Hematopoietic multipotent progenitor cell treated with erythropoietin and hydrocortisone succinate and interleukin-3 and kit ligand, for 15 days (in vitro differentiated cells): Measurements from ENCODE around the gene DOCK4.
"Not testable (repeated sequence)": the region's sequence is repeated elsewhere in the genome, so short reads cannot be mapped to it uniquely, and the experiment has no call there.

Experiments
- DNase-seq: peaks from one replicate; pipeline ENCODE4 v3.0.0-alpha.2; 2015; ENCODE audit warnings: low spot score

Gene DOCK4

DNA sequence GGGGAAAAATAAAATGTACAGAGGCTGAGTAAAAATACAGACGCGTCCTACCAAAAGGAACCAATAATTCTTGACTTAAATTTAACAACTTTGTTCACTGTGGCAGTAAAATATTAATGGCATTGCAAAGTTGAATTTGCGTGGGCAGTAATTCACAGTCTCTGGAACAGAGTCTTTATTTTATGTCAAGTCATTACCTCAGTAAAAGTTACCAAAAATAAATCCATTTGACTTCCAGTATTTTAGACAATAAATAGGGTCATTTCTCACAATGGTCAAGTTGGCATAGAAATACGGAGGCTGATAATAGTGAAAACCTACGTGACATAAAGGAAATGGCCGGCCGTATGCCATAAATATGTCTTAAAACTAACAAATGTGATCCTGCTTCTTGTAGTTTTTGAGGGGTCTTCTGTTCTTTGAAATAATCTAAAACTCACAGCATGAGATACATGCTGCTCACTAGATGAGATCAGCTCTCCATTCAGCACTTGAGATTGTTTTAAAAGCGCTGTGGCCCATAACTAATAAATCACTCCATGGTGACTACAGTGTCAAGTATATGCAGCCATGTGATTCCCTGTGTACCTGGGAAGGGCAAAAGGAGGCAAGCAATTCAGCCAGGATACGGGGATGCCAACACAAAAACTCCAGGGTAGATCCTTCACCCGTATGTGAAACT, 75.3 kb downstream of the DOCK4 start:
- DNase-seq = no peak

DNA sequence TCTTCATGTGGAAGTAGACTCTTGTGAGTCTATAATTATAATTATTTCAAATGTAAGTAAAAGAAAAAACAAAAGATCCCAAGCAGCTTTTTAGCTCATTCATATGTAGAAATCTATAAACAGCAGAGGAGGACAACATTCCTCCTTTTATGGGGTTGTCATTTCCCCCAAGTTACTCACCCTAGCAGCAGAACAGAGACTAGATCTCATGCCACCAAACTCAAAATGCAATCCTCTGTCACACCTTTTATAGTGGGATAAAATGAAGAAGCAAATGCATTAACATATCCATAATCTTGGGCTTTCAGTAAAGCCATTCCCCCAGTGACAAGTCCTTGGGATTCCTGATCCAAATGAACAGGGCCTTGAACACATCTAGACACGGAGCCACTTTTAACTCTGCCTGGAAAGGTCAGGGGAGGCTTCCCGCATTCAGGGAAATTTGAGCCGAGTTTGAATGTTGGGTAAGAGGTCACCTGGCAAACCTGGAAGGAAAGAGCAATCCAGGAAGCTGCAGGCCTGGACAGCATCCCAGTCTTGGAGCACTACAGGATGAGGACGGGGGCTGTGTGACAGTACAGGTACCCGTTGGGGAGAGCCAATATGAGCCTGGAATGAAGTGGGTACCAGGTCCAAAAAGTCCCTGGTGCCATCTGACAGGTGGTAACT, 76.4 kb downstream of the DOCK4 start:
- DNase-seq = no peak

DNA sequence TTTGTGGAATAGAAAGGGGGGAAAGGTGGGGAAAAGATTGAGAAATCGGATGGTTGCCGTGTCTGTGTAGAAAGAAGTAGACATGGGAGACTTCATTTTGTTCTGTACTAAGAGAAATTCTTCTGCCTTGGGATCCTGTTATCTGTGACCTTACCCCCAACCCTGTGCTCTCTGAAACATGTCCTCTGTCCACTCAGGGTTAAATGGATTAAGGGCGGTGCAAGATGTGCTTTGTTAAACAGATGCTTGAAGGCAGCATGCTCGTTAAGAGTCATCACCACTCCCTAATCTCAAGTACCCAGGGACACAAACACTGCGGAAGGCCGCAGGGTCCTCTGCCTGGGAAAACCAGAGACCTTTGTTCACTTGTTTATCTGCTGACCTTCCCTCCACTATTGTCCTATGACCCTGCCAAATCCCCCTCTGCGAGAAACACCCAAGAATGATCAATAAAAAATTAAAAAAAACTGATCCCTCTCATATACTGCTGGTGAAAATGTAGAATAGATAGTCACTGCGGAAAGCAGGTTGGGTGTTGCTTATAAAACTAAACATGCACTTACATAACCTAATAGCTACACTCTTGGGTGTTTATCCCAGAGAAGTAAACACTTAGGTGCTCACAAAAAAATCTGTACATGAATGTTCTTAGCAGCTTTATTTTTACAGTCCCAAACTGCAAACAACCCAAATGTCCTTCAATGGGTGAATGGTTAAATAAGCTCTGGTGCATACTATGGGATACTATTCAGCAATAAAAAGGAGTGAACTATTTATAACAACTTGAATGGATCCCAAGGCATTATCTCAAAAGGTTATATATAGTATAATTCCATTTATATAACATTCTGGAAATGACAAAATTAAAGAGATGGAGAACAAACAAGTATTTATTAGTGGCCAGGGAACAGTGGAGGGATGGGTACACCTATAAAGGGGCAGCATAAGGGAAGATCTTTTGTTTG, 77.5 kb downstream of the DOCK4 start:
- DNase-seq = not testable (repeated sequence)

DNA sequence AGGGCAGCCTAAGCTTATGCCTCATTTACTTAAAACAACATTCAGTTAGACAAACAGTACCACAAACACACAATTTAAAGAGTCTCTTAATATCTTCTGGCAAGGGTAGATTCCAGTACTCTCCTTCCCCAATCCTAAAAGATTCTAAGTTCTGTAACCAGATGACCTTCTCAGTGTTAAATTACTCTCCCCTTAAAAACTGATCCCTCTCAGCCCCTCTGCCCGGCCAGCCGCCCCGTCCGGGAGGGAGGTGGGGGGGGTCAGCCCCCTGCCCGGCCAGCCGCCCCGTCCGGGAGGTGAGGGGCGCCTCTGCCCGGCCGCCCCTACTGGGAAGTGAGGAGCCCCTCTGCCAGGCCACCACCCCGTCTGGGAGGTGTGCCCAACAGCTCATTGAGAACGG, 78.2 kb downstream of the DOCK4 start:
- DNase-seq = not testable (repeated sequence)

DNA sequence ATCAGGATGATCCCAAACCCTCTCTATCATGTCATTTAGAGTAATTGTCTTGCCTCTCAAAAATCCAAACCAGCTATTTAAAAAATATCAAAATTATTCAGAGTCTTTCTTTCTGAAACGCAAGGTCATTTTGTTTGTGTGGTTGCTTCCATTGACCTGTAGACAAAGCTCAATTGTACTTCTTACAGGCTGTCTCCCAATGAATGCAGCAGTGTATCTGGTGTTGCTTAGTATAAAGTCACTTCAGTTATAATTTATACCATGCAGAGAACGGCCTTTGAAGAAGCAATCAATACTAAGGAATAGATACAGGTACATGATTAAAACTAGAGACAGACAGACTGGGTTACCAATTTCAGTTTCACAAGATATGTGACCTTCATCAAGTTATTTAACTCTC, 80.9 kb downstream of the DOCK4 start:
- DNase-seq = no peak

DNA sequence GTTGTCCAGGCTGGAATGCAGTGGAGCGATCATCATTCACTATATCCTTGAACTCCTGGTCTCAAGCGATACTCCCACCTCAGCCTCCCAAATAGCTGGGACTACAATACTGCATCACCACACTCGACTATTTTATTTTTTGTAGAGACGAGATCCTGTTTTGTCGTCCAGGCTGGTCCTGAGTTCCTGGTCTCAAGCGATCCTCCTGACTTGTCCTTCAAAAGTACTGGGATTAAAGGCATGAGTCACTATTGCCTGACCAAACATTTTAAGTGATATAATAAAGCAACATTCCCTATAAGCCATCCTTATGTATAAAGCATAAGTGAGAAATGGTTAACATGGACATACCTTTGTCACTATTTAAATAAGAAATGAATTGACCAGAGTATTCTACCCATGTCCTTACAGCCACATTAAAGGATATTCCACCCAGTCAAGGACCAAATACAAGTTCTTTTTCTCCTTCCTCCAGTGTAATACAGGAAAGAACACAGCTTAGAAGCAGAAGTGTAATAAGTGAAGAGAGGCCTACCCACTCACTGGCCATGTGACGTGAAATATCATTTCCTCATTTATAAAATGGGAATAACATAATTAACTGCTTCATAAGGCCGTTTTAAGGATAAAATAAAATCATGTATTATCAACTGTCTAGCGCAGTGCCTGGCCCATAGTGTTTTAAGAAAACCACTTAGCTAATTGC, 82.0 kb downstream of the DOCK4 start:
- DNase-seq = no peak

DNA sequence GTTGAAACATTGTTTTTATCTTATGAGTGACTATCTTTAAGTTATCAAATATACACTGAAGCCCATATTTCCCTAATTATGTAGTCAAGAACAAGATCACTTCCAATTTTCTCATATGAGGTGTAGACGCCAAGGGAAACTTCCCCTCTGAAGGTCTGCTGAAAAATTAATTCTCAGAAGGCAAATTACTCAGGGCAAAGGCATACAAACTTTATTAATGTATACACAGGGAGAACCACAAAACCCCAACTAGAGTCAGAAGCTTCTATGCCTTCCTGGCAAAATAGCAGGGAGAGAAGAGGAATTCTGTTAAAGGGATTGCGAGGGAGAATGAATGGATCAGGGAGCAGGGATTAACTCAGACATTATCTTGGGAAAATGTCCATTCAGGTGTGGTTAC, 83.4 kb downstream of the DOCK4 start:
- no peak for DNase-seq

DNA sequence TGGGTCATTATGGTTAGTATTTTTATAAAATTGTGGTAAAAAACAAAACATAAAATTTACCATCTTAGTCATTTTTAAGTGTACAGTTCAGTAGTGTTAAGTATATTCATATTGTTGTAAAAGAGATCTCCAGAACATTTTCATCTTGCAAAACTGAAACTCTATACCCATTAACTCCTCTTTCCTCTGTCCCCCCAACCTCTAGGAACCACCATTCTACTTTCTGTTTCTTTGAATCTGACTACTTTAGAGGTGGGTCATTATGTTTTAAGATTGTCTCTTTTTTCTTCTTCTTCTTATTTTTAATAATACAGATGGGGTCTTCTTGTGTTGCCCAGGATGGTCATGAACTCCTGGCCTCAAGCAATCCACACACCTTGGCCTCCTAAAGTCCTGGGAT, 84.1 kb downstream of the DOCK4 start:
- no peak for DNase-seq

DNA sequence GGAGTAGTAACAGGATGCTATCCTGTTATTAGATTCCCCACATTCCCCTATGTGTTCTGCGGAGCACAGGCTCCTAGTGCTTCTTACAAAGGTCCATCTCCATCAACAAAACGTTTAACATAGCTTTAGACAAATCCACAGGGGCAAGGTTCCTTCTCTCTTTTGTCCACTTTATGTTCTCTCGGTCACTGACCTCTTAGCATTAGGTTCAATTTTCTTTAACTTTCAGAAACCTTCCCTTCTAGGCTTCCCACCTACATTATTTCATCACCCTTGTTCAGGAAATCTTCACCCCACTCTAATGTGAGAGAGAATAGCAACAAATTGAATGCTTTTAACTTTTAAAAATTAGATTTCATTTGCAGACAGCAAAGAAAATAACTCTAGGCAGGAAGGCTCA, 84.9 kb downstream of the DOCK4 start:
- DNase-seq = no peak

DNA sequence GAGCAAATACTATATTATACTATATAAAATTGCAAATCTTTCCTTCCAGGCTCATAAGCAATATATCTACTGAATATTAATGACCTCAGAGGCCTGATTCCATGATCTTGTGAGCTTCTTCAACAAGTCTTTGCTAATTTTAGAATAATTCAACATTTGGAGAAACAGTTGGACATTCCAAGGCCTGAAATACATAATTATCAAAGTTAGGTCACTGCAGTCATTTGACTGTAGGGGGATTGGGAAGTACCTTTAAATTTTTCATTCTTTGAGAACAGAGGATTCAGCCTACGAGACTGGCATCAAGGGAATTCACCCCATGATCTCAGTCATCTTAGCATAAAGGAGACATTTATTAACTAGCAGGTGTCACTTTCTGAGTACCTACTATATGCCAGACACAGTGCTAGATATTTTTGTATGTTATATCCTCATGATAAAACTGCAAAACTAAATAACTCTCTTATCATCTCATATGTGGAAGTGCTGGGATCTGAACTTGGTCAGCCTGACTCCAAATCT, 85.4 kb downstream of the DOCK4 start:
- DNase-seq = no peak

DNA sequence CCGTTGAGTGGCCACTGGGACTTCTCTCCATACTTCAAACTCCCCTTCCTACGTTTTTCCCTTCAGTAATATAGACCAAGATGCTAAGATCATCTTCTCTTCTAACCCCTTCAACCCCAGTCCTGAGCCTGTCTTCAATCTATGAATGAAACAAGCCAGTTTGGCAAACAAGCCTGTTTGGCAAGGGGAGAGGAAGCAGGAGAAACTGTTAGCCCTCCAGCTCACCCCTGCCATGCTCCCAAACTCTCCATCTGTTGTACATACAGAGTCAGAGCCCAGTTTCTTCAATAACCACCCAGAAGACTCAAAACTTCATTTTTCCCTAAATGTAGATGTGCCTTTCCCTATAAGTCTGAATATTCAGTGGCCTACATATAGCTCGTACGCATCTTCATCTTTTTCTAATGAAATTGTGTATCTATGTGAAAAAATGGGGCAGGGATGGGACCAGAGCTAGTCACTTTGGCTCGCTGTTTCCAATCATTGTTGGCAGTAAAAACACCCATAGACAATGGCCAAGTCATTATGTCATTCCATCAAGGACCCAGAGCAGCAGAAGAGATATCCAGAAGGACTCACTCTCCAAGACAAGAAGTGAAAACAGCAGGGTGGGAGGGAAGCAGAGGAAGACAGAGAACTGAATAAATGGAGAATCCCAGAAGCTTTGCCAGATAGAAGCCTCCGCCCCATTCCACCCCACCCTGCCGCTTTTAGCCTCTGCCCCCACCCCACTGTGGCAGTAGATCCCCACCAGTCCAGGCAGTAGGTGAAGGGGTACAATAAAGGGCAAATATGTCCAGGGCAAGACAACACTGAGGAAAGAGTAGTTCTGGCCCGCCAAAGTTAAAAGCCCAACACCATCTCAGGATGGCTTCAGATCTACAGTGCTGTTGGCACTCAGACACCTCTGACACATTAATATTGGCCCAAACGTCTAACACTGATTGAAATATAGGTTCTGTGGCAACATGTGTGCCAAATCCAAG, 87.3 kb downstream of the DOCK4 start:
- no peak for DNase-seq

DNA sequence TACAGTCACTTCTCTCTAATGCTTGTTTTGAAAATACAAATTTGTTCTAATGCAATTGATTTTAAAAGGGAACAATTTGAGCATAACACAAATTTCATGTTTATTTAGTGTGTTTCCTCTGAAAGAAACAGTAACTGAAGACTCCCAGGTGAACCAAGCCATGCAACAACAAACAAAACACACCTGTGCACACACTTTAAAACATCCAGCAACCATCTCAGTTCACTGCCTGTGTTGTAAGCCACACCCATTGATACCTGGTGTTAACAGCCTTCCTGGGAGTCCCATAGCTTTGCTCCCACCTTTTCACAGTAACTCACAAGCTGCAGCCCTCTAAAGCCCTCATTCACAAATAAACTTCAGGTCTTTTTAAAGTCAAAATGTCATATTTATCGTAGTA, 89.3 kb downstream of the DOCK4 start:
- no peak for DNase-seq

DNA sequence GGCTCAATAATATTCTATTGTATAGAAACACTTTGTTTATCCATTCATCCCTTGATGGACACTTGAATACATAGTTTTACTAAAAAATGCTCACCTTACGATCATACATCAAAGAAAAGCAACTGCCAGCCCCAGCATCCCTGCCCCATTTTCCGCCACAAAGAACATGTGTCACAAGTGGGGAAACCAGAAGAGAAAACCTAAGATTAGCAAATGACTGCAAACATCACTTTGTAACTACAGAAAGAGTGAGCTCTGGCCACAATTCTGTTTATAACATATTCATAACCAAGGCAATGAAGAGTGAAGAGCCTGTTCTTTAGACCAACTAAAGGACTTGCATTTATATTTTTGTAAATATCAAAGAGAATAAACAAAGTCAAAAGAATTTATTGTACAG, 89.8 kb downstream of the DOCK4 start:
- no peak for DNase-seq

DNA sequence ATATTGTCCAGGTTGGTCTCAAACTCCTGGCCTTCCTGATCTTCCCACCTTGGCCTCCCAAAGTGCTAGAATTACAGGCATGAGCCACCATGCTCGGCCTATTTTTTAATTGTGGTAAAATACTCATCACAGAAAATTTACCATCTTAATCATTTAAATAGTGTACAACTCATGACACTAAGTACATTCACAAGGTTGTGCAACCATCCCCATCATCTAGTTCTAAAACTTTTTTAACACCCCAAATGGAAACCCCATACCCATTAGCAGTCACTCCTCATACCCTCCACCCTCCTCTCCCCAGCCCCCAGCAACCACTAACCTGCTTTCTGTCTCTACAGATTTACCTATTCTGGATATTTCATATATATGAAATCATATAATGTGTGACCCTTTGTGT, 90.3 kb downstream of the DOCK4 start:
- no peak for DNase-seq

DNA sequence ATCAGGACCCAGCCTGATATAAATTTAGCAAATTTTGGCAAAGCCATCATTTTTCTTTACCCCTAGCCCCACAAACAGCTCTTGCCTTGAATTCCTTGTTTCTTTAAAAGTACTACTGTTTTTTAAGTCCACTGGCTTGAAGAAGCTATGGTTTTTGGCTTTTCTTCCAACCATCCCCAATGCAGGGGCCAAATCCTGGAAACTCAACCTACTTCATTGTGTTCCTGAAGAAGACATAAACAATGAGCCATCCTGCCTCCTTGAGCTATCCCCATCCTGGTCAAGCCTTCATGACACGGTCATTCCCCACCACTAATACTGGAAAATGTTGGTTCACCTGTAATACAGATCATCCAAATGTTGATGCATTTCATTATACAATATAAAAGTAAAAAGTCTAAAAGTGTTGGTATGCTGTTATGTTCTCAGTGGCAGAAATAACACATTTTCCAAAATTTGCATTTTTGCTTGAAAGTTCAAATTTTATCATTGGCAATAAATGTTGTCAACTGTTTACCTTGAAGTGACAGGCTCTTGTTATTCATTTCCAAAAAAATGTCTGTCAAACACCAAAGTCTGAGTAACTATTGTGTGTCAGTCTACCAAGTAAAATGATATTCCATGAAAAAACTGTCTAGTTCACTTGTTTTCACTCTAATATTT, 92.2 kb downstream of the DOCK4 start:
- no peak for DNase-seq

DNA sequence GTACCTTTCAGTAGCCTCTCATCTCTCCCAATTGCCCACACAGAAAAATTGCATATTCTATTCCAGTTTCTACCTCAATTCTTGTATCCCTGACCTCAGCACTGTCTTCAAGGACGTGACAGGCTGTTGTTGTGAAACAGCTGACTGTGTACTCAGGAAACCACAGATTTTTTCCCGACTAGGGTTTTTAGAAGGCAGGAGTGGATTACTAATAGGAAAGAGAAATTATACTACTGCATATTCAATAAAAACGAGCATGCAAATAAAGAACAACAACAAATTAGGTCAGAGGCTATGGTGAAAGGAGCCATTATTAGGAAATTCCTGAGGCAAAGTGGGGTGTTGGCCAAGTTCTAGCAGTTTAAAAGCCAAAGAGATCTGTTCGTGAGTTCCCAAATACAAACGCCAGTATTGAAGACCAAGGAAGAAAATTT, 93.4 kb downstream of the DOCK4 start:
- DNase-seq = no peak

DNA sequence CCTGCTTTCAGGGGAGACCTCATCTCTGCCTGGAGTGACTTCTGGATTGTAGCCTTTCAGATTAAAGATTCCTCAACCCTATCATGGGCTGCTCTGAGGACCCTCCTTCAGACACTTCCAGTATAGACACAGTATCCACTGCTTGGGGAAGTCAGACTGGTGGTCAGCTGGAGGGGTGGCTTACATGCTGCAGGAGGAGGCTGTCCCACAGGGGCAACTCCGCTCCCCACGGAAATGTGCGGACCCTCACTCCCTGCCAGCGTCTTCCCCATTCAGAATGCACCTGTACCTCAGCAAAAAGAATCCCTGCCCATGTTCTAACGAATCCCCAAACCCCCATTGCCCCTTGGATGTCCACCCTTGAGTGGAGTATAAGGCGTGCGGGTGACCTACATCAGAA, 95.5 kb downstream of the DOCK4 start:
- no peak for DNase-seq

DNA sequence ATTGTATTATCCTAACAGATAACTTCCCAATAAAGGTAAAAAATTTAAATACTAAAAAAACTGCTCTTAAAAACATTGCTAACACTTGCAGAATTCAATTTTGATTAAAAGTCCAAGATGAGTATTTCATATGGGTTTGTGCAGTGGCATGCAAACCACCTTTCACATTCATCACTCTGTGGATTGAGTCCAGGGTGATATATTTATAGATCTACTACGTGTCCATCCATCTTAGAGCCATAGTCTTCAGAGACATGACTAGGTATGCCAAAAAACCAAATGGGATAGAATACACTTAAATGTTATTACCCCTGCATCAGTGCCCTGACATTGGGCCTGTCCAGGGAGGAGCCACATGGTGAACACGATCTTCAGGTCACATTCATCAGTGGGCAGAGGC, 96.0 kb downstream of the DOCK4 start:
- no peak for DNase-seq

DNA sequence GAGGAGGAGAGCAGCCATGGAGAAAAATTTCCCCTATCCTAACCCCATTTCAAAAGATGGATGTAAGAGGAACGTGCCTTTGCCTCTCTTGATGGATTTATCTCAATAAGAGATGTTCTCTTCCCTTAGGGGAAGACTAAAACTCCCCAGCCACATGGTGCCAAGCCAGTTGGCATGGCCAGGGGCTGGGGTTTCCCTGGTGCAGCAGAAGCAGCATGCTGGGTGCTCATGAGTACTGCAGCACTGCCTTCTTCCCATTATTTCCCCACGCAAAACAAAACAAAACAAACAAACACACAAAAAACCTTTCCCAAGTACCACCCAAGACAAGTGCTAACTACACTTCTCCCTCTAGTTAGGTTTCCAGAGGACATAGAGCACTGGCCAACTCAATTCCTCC, 97.2 kb downstream of the DOCK4 start:
- no peak for DNase-seq
